ENCODE results near the gene MCTS1. TPM values are rescaled to one million over a fixed set of nuclear protein-coding genes. Genes with fewer than 3 reads are reported as not detected.
A peak's percentile ranks its signal among the peaks of the same experiment; 100 is the strongest.

Gene MCTS1
- 63.2 and 70.0 TPM in 2 replicates for total RNA-seq
- 26.0 and 36.1 TPM in 2 replicates for polyA plus RNA-seq
- polyA plus RNA-seq (2011; cell fraction: cytosol; rRNA removed), result 67.1 and 71.8 TPM in 2 replicates
- 30.4 and 34.6 TPM in 2 replicates for polyA plus RNA-seq (2011; cell fraction: nucleus; rRNA removed)
- polyA plus RNA-seq (2012), result 85.9 and 114 TPM in 2 replicates
- 10.9 and 12.1 TPM in 2 replicates for polyA minus RNA-seq
- polyA minus RNA-seq (2011; cell fraction: cytosol; rRNA and poly(A)+ RNA removed), result 24.0 TPM
- polyA minus RNA-seq (2011; cell fraction: nucleus; rRNA and poly(A)+ RNA removed), result 10.8 and 17.7 TPM in 2 replicates
- percentile 86 among the genes with signal in this experiment for Bru-seq, nascent RNA
- BruChase-seq, experiment 1, labeled RNA remaining after a 6-hour chase, result percentile 85 among the genes with signal in this experiment
- BruChase-seq, experiment 2, labeled RNA remaining after a 2-hour chase, result percentile 80 among the genes with signal in this experiment
- long read RNA-seq, transcript MCTS1-202 (6 exons, 1,018 nt), result major isoform, 148 of 189 reads
- long read RNA-seq, transcript MCTS1-201 (6 exons, 1,130 nt), result minor isoform, 7 of 189 reads
- long read RNA-seq, partial matches to known transcripts, result 4 of 189 reads
- long read RNA-seq, other reads (novel, unspliced or antisense), result 30 of 189 reads

- Histone ChIP-seq H3K4me1 (ENCODE audit: control insufficient read depth, extremely low read depth, insufficient read depth, low read length) (peaks cover 10% of the 10 kb centered on the region), H3K4me3 (replicated peaks in 1 of 3; ENCODE audit: insufficient read depth in 1 of 3, low read depth in 1 of 3, low read length in 3 of 3) (peak within 1 kb of the TSS; percentile 76 to 83 (median 79)), H2AFZ (ENCODE audit: low read depth, low read length) (peak within 1 kb of the TSS; percentile 35), H3K79me2 (ENCODE audit: control insufficient read depth, insufficient read depth, low read length) (peaks cover 29% of the 10 kb centered on the region), H3K27ac (ENCODE audit: insufficient read depth, low read depth, low read length) (peak within 1 kb of the TSS; percentile 72), H4K20me1 (replicated peaks; ENCODE audit: control insufficient read depth, extremely low read depth, insufficient read depth, low read length) (no peaks in the 10 kb centered on the region), H3K36me3 (ENCODE audit: control insufficient read depth in 2 of 2, extremely low read depth in 1 of 2, insufficient read depth in 2 of 2, low read length in 2 of 2) (peaks cover 0 to 3% of the 10 kb centered on the region in 2 experiments), H3K9me3 (replicated peaks; ENCODE audit: control insufficient read depth, insufficient read depth, low read length) (no peaks in the 10 kb centered on the region), H3K27me3 (ENCODE audit: control insufficient read depth in 2 of 2, insufficient read depth in 2 of 2, low read length in 2 of 2) (no peaks in the 10 kb centered on the region), H3K9ac (replicated peaks; ENCODE audit: extremely low read depth, insufficient read depth, low read length) (peak within 1 kb of the TSS; percentile 86), H3K4me2 (ENCODE audit: insufficient read depth, low read length) (peak within 1 kb of the TSS; percentile 94), H3K9me1 (replicated peaks; ENCODE audit: control insufficient read depth, extremely low read depth, insufficient read depth, low read length) (no peaks in the 10 kb centered on the region)
- FAIRE-seq (peak; percentile 89), DNase-seq (ENCODE audit: low read depth, low spot score) (peak; percentile 94)
- BruUV-seq (replicated peaks), result no TSS peak
- ChIA-PET CTCF (interaction anchor here (0.7 to 1.1 kb wide), 2 partner anchors 15 to 45 kb away, joined by 3 read pairs; no protein-coding TSS in a partner anchor), POLR2A (interaction anchor here (0.7 to 2.0 kb wide), 6 partner anchors 11 to 68 kb away, joined by 3 to 17 read pairs (median 5); partner anchors contain the start of genes C1GALT1C1 and CUL4B)
- TF ChIP-seq POLR2A (IDR thresholded peaks at IDR 0.05; ENCODE audit: low read depth, low read length) (no peak), GATA2 (IDR thresholded peaks at IDR 0.05; ENCODE audit: insufficient read depth, insufficient read length, low read depth, low read length) (no peak), EZH2 (IDR thresholded peaks at IDR 0.05; ENCODE audit: borderline replicate concordance, low read depth, low read length, severe bottlenecking) (no peak), POLR2AphosphoS5 (IDR thresholded peaks at IDR 0.05; ENCODE audit: insufficient read depth, low read depth, low read length) (peak; percentile 52), MAX (IDR thresholded peaks at IDR 0.05; ENCODE audit: insufficient read depth, insufficient read length) (no peak)
- dilution Hi-C loops (cut with MboI; ENCODE audit: extremely low pct_ligation_motif_present, low sequenced_read_pairs) (no loop called here), intact Hi-C loops (cut with micrococcal nuclease) (loop anchor here (1.0 to 5.0 kb wide), 6 partner anchors 27 to 167 kb away; partner anchors contain the start of gene C1GALT1C1)
Measured at GRCh38 chrX:120603707-120604360, at the start of gene MCTS1. Gene MCTS1, plus strand, starts transcription at chrX:120604101. Its CDS starts 136 bp downstream, at chrX:120604237.

All from endothelial cell of umbilical vein (primary cell).